Measurements from ENCODE around the gene ZSCAN21. TPM values are rescaled to one million over a fixed set of nuclear protein-coding genes. Genes with fewer than 3 reads are reported as not detected.

The ZSCAN21 gene
- total and polyA plus RNA-seq, 12 donors: 5.4 to 10.0 (median 6.9) TPM

DNA sequence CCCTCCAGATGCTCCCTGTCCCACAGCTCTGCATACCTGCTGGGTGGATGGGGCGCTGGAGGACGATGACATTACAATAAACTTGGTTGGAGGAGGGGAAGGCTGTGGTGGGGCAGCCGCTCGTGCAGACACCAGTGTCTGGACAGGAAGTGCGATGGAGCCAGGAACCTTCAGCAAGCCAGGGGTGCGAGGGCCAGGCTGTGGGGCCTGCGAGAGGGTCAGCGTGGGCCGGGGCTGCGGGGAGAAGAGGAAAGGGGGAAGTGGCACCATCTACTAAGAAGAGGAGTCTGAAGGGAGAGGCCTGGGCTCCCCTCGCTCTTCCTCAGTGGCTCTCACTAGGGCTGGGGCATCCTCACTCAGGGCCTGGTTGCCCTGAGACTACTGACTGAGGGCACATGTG, 58.3 kb downstream of the ZSCAN21 start:
- 71 to 77% methylated on average over 11 of the region's 11 CpGs for WGBS, 2 donors
- TF ChIP-seq CTCF (IDR thresholded peaks at IDR 0.05): no peak
- H3K4me3 ChIP-seq: no peak overlapping the region
- intact Hi-C loops (cut with DNase I): no loop called here
- no peak for DNase-seq
- H3K9me3 ChIP-seq: no peaks in the 10 kb centered on the region
- no peaks in the 10 kb centered on the region for H3K4me1 ChIP-seq
- ATAC-seq: no peak
- H3K27ac ChIP-seq: no peak overlapping the region
- no peaks in the 10 kb centered on the region for H3K27me3 ChIP-seq
- H3K36me3 ChIP-seq: peaks cover 0 to 100% (median 41%) of the 10 kb centered on the region in 9 donors

DNA sequence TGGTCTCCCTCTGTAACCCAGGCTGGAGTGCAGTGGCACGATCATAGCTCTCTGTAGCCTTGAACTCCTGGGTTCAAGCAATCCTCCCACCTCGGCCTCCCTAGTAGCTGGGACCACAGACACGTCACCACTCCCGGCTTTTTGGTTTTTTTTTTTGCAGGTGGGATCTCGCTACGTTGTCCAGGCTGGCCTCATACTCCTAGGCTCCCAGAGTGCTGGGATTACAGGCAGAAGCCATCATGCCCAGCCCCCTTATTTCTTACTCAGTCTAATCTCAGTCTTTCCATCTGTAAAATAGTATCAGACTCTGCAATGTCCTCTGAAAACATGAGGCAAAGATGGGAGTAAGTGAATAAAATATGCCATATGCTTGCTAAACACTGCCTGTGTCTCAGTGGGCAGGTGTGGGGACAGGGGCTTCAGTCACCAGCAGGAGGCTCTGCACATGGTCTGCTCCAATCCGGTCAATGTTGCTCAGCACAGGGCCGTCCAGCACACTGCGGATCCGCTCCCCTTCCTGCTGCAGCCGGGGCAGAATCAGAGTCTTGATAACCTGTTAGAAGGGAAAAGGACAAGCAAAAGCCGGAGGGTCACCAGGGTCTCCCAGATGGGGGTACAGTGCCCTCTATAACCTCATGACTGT, 60.1 kb downstream of the ZSCAN21 start:
- Histone ChIP-seq H3K27ac (no peak overlapping the region), H3K4me1 (no peaks in the 10 kb centered on the region), H3K36me3 (peaks cover 0 to 99% (median 35%) of the 10 kb centered on the region in 9 donors), H3K4me3 (no peak overlapping the region), H3K27me3 (no peaks in the 10 kb centered on the region), H3K9me3 (no peaks in the 10 kb centered on the region)
- DNase-seq (no peak), ATAC-seq (no peak)
- intact Hi-C loops (cut with DNase I): no loop called here
- TF ChIP-seq CTCF (IDR thresholded peaks at IDR 0.05): no peak
- 85 to 87% methylated on average over 12 of the region's 12 CpGs for WGBS, 2 donors

DNA sequence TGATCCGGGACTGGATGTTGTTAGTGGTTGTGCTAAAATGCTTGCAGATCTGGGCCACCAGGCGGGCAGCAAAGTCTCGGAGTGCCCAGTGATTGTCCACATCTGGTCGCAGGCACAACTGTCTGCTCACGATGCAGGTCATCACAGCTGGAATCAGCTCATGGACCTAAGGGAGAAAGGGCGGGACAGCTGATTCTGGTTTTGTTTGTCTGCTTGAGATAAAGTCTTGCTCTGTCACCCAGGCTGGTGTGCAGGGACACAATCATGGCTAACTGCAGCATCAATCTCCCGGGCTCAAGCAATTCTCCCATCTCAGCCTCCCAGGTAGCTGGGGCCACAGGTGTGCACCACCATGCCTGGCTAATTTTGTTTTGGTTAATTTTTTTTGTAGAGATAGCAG, 61.6 kb downstream of the ZSCAN21 start:
- no peak for DNase-seq
- Histone ChIP-seq H3K4me3 (no peak overlapping the region), H3K9me3 (no peaks in the 10 kb centered on the region), H3K27ac (no peak overlapping the region), H3K27me3 (no peaks in the 10 kb centered on the region), H3K4me1 (no peaks in the 10 kb centered on the region), H3K36me3 (peaks cover 0 to 91% (median 23%) of the 10 kb centered on the region in 9 donors)
- intact Hi-C loops (cut with DNase I): no loop called here
- no peak for ATAC-seq
- WGBS, 2 donors: 93 to 96% methylated on average over 7 of the region's 7 CpGs
- no peak for TF ChIP-seq CTCF (IDR thresholded peaks at IDR 0.05)

DNA sequence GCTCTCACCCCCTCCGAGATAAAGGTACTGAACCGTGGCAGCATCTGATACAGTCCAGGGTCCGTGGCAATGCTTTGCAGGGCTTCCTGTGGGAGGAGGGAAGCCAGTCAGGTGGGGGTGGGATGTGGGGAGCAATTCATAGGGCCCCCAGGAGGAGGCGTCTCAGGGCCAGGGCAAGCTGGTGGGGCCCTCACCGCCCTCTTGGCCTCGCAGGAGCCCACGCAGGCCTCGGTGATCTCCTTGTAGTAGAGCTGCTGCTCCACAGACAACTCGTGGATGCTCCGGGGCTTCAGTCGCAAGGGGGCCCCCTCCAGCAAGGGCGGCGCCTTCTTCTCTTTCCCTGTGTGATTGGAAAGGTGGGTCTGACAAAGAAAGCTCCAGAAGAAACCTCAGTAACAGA, 62.3 kb downstream of the ZSCAN21 start:
- ATAC-seq: no peak
- DNase-seq: no peak
- H3K9me3 ChIP-seq: no peaks in the 10 kb centered on the region
- 86 to 90% methylated on average over 13 of the region's 13 CpGs for WGBS, 2 donors
- intact Hi-C loops (cut with DNase I): no loop called here
- no peak for TF ChIP-seq CTCF (IDR thresholded peaks at IDR 0.05)
- no peaks in the 10 kb centered on the region for H3K4me1 ChIP-seq
- peaks cover 0 to 84% (median 23%) of the 10 kb centered on the region in 9 donors for H3K36me3 ChIP-seq
- H3K27me3 ChIP-seq: no peaks in the 10 kb centered on the region
- no peak overlapping the region for H3K27ac ChIP-seq
- no peak overlapping the region for H3K4me3 ChIP-seq

Small RNA genes within 50 kb of the gene (microRNA-seq; reads per million reads assigned to microRNA genes)
- gene MIR106B (1,747 to 1,770 reads per million in 2 donors), gene MIR25 (243 to 281 reads per million in 2 donors), gene MIR93 (2,289 to 2,410 reads per million in 2 donors)

Other genes starting within 250 kb of the ZSCAN21 start
- under 1 TPM in 2 of 10 donors, not detected in 8; 0.18 TPM for gene CYP3A43, start 221.8 kb upstream of the ZSCAN21 start, total RNA-seq
- gene CYP3A43, start 221.8 kb upstream of the ZSCAN21 start, polyA plus RNA-seq: not detected
- not detected for gene OR2AE1, start 172.7 kb upstream of the ZSCAN21 start, total RNA-seq
- gene OR2AE1, start 172.7 kb upstream of the ZSCAN21 start, polyA plus RNA-seq: not detected
- 1 to 10 TPM; 5.0 to 9.6 (median 6.6) TPM for gene TRIM4, start 130.2 kb upstream of the ZSCAN21 start, total RNA-seq
- gene TRIM4, start 130.2 kb upstream of the ZSCAN21 start, polyA plus RNA-seq: 1 to 10 TPM; 6.8 to 8.6 TPM
- gene GJC3, start 120.2 kb upstream of the ZSCAN21 start, total RNA-seq: under 1 TPM in 1 of 10 donors, not detected in 9; 0.44 TPM
- gene GJC3, start 120.2 kb upstream of the ZSCAN21 start, polyA plus RNA-seq: under 1 TPM in 1 of 2 donors, not detected in 1; 0.29 TPM
- gene AZGP1, start 73.7 kb upstream of the ZSCAN21 start, total RNA-seq: 100 to 1,000 TPM in 4 of 10 donors, 10 to 100 TPM in 6; 37.8 to 335 (median 74.4) TPM
- gene AZGP1, start 73.7 kb upstream of the ZSCAN21 start, polyA plus RNA-seq: 100 to 1,000 TPM; 148 to 183 TPM
- gene ZKSCAN1, start 34.2 kb upstream of the ZSCAN21 start, total RNA-seq: 10 to 100 TPM; 37.4 to 68.9 (median 49.7) TPM
- 10 to 100 TPM in 1 of 2 donors, 1 to 10 TPM in 1; 4.7 to 15.7 TPM for gene ZKSCAN1, start 34.2 kb upstream of the ZSCAN21 start, polyA plus RNA-seq
- 10 to 100 TPM; 14.1 to 17.8 (median 15.3) TPM for gene ZNF3, start 31.9 kb downstream of the ZSCAN21 start, total RNA-seq
- 10 to 100 TPM in 1 of 2 donors, 1 to 10 TPM in 1; 9.0 to 17.7 TPM for gene ZNF3, start 31.9 kb downstream of the ZSCAN21 start, polyA plus RNA-seq
- 100 to 1,000 TPM; 106 to 130 (median 113) TPM for gene COPS6, start 39.2 kb downstream of the ZSCAN21 start, total RNA-seq
- gene COPS6, start 39.2 kb downstream of the ZSCAN21 start, polyA plus RNA-seq: 100 to 1,000 TPM; 121 to 135 TPM
- gene MCM7, start 51.6 kb downstream of the ZSCAN21 start, total RNA-seq: 10 to 100 TPM; 11.6 to 30.4 (median 15.5) TPM
- gene MCM7, start 51.6 kb downstream of the ZSCAN21 start, polyA plus RNA-seq: 10 to 100 TPM; 22.7 to 25.1 TPM
- 10 to 100 TPM in 9 of 10 donors, 1 to 10 TPM in 1; 8.4 to 14.4 (median 11.0) TPM for gene AP4M1, start 51.9 kb downstream of the ZSCAN21 start, total RNA-seq
- 10 to 100 TPM; 15.9 to 20.6 TPM for gene AP4M1, start 51.9 kb downstream of the ZSCAN21 start, polyA plus RNA-seq
- 10 to 100 TPM; 28.0 to 43.3 (median 31.0) TPM for gene TAF6, start 69.6 kb downstream of the ZSCAN21 start, total RNA-seq
- gene TAF6, start 69.6 kb downstream of the ZSCAN21 start, polyA plus RNA-seq: 10 to 100 TPM; 23.5 to 33.6 TPM
- 10 to 100 TPM in 1 of 10 donors, 1 to 10 TPM in 9; 4.9 to 10.8 (median 6.6) TPM for gene CNPY4, start 69.9 kb downstream of the ZSCAN21 start, total RNA-seq
- 10 to 100 TPM; 11.7 to 13.7 TPM for gene CNPY4, start 69.9 kb downstream of the ZSCAN21 start, polyA plus RNA-seq
- 1 to 10 TPM; 1.2 to 3.5 (median 2.0) TPM for gene MBLAC1, start 77.2 kb downstream of the ZSCAN21 start, total RNA-seq
- 1 to 10 TPM; 2.6 to 2.9 TPM for gene MBLAC1, start 77.2 kb downstream of the ZSCAN21 start, polyA plus RNA-seq
- gene LAMTOR4, start 99.1 kb downstream of the ZSCAN21 start, total RNA-seq: 100 to 1,000 TPM in 1 of 10 donors, 10 to 100 TPM in 9; 72.3 to 102 (median 88.5) TPM
- 100 to 1,000 TPM; 147 to 210 TPM for gene LAMTOR4, start 99.1 kb downstream of the ZSCAN21 start, polyA plus RNA-seq
- gene TRAPPC14, start 108.9 kb downstream of the ZSCAN21 start, total RNA-seq: 10 to 100 TPM in 1 of 10 donors, 1 to 10 TPM in 9; 3.9 to 10.8 (median 7.6) TPM
- 10 to 100 TPM in 1 of 2 donors, 1 to 10 TPM in 1; 7.8 to 17.5 TPM for gene TRAPPC14, start 108.9 kb downstream of the ZSCAN21 start, polyA plus RNA-seq
- gene GAL3ST4, start 118.8 kb downstream of the ZSCAN21 start, total RNA-seq: 1 to 10 TPM in 9 of 10 donors, under 1 TPM in 1; 1.00 to 3.1 (median 1.5) TPM
- 1 to 10 TPM; 1.1 to 1.6 TPM for gene GAL3ST4, start 118.8 kb downstream of the ZSCAN21 start, polyA plus RNA-seq
- 1 to 10 TPM in 1 of 10 donors, under 1 TPM in 7, not detected in 2; 0.11 to 1.1 (median 0.50) TPM for gene GPC2, start 127.6 kb downstream of the ZSCAN21 start, total RNA-seq
- under 1 TPM; 0.51 TPM for gene GPC2, start 127.6 kb downstream of the ZSCAN21 start, polyA plus RNA-seq
- 1 to 10 TPM in 3 of 10 donors, under 1 TPM in 6, not detected in 1; 0.32 to 1.5 (median 0.47) TPM for gene STAG3, start 128.1 kb downstream of the ZSCAN21 start, total RNA-seq
- gene STAG3, start 128.1 kb downstream of the ZSCAN21 start, polyA plus RNA-seq: under 1 TPM; 0.13 to 0.66 TPM
- gene PVRIG, start 170.2 kb downstream of the ZSCAN21 start, total RNA-seq: 1 to 10 TPM in 1 of 10 donors, not detected in 9; 2.1 TPM
- gene PVRIG, start 170.2 kb downstream of the ZSCAN21 start, polyA plus RNA-seq: under 1 TPM; 0.22 to 0.59 TPM